ENCODE data around the gene PLEKHA4.

GRCh38 chr19:48878196-48879024, 10.0 kb upstream of the PLEKHA4 start:
- TF ChIP-seq, protein P1, sequence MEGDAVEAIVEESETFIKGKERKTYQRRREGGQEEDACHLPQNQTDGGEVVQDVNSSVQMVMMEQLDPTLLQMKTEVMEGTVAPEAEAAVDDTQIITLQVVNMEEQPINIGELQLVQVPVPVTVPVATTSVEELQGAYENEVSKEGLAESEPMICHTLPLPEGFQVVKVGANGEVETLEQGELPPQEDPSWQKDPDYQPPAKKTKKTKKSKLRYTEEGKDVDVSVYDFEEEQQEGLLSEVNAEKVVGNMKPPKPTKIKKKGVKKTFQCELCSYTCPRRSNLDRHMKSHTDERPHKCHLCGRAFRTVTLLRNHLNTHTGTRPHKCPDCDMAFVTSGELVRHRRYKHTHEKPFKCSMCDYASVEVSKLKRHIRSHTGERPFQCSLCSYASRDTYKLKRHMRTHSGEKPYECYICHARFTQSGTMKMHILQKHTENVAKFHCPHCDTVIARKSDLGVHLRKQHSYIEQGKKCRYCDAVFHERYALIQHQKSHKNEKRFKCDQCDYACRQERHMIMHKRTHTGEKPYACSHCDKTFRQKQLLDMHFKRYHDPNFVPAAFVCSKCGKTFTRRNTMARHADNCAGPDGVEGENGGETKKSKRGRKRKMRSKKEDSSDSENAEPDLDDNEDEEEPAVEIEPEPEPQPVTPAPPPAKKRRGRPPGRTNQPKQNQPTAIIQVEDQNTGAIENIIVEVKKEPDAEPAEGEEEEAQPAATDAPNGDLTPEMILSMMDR (IDR thresholded peaks at IDR 0.05): no peak
- TF ChIP-seq POLR2A (IDR thresholded peaks at IDR 0.05): no peak
- TF ChIP-seq POLR2AphosphoS5 (IDR thresholded peaks at IDR 0.05): peak; percentile 60
- TF ChIP-seq EP300 (IDR thresholded peaks at IDR 0.05): no peak

All from gastroesophageal sphincter (tissue), 3 donors.